CD14-positive monocyte (primary cell): ENCODE data around the gene PLXDC2. TPM values are rescaled to one million over a fixed set of nuclear protein-coding genes. Genes with fewer than 3 reads are reported as not detected.
A peak's percentile ranks its signal among the peaks of the same experiment; 100 is the strongest.

ENCODE experiments used
- DNase-seq, 3 donors: peaks; one replicate each; pipeline ENCODE4 v3.0.0-alpha.2; 2011 to 2022
- H2AFZ ChIP-seq: 2 replicates; pipeline ENCODE4 v1.6.0; 2012; ENCODE audit warnings: mild to moderate bottlenecking, low read depth, low read length, inconsistent platforms; ENCODE audit not compliant: insufficient read depth, poor library complexity, severe bottlenecking
- H3K27ac ChIP-seq, 2 donors: 1 replicate in 1 of 2; 2 replicates in 1 of 2; pipeline ENCODE4 v1.5.1; 2012 to 2013; ENCODE audit warnings: low read length in 2 of 2, control low read depth in 1 of 2, inconsistent platforms in 1 of 2, low read depth in 1 of 2, mild to moderate bottlenecking in 1 of 2
- H3K27me3 ChIP-seq, 2 donors: one replicate each; pipeline versions ENCODE4 v1.6.0 to v1.6.1; 2011 to 2013; ENCODE audit warnings: low read length in 2 of 2; ENCODE audit not compliant: control insufficient read depth in 2 of 2, insufficient read depth in 2 of 2
- H3K36me3 ChIP-seq, 2 donors: replicated peaks in 1 of 2; 1 replicate in 1 of 2; 2 replicates in 1 of 2; pipeline versions ENCODE4 v1.5.1 to v1.6.1; 2012 to 2013; ENCODE audit warnings: low read length in 2 of 2, control low read depth in 1 of 2, inconsistent platforms in 1 of 2, mild to moderate bottlenecking in 1 of 2; ENCODE audit not compliant: insufficient read depth in 2 of 2, control insufficient read depth in 1 of 2
- H3K4me1 ChIP-seq, 2 donors: 1 replicate in 1 of 2; 2 replicates in 1 of 2; pipeline versions ENCODE4 v1.5.1 to v1.6.1; 2012 to 2013; ENCODE audit warnings: low read length in 2 of 2, control low read depth in 1 of 2, inconsistent platforms in 1 of 2, mild to moderate bottlenecking in 1 of 2, moderate library complexity in 1 of 2; ENCODE audit not compliant: insufficient read depth in 2 of 2, control insufficient read depth in 1 of 2
- H3K4me2 ChIP-seq: replicated peaks from 2 replicates; pipeline ENCODE3; 2012; ENCODE audit warnings: low read length, moderate library complexity, mild to moderate bottlenecking; ENCODE audit not compliant: poor library complexity, severe bottlenecking; ENCODE audit errors: extremely low read depth
- H3K4me3 ChIP-seq, 3 experiments: fragments of 200-600 bp in 1 of 3; sonication (generic) in 1 of 3; replicated peaks in 1 of 3; 1 replicate in 2 of 3; 2 replicates in 1 of 3; pipeline ENCODE4 v1.5.1; 2011 to 2013; ENCODE audit warnings: low read length in 3 of 3, mild to moderate bottlenecking in 3 of 3, control low read depth in 2 of 3, low read depth in 2 of 3, inconsistent platforms in 1 of 3, moderate library complexity in 1 of 3
- H3K79me2 ChIP-seq: 2 replicates; pipeline ENCODE4 v1.6.0; 2012; ENCODE audit warnings: mild to moderate bottlenecking, control low read depth, inconsistent platforms, low read length, moderate library complexity; ENCODE audit not compliant: insufficient read depth
- H3K9ac ChIP-seq: 2 replicates; pipeline ENCODE4 v1.6.0; 2017; ENCODE audit warnings: low read length, mild to moderate bottlenecking; ENCODE audit not compliant: insufficient read depth, poor library complexity, severe bottlenecking
- H3K9me3 ChIP-seq, 2 donors: replicated peaks in 1 of 2; 1 replicate in 1 of 2; 2 replicates in 1 of 2; pipeline versions ENCODE4 v1.5.1 to v1.6.1; 2012 to 2013; ENCODE audit warnings: low read length in 2 of 2, control low read depth in 1 of 2; ENCODE audit not compliant: control insufficient read depth in 1 of 2, insufficient read depth in 1 of 2
- H4K20me1 ChIP-seq: 2 replicates; pipeline ENCODE4 v1.6.0; 2012; ENCODE audit warnings: mild to moderate bottlenecking, low read length, control low read depth, moderate library complexity; ENCODE audit not compliant: insufficient read depth
- H3K27ac Mint-ChIP-seq, 7 donors: one replicate each; pipeline ENCODE4 v1.8.0; 2020; ENCODE audit warnings: mild to moderate bottlenecking in 7 of 7, mixed read lengths in 7 of 7, moderate library complexity in 6 of 7, inconsistent platforms in 2 of 7
- H3K27me3 Mint-ChIP-seq, 3 donors: one replicate each; pipeline ENCODE4 v1.8.0; 2021 to 2022; ENCODE audit warnings: low read depth in 3 of 3, mild to moderate bottlenecking in 3 of 3, mixed read lengths in 3 of 3, moderate library complexity in 3 of 3, inconsistent platforms in 1 of 3
- H3K36me3 Mint-ChIP-seq, 2 donors: one replicate each; pipeline ENCODE4 v1.8.0; 2020; ENCODE audit warnings: mixed read lengths in 2 of 2, inconsistent platforms in 1 of 2, mild to moderate bottlenecking in 1 of 2
- H3K4me1 Mint-ChIP-seq: one replicate; pipeline ENCODE4 v1.8.0; 2020; ENCODE audit warnings: mild to moderate bottlenecking, mixed read lengths
- H3K4me3 Mint-ChIP-seq, 2 donors: one replicate each; pipeline ENCODE4 v1.8.0; 2020; ENCODE audit warnings: mild to moderate bottlenecking in 2 of 2, mixed read lengths in 2 of 2, moderate library complexity in 1 of 2
- H3K9me3 Mint-ChIP-seq, 7 donors: one replicate each; pipeline ENCODE4 v1.8.0; 2020 to 2022; ENCODE audit warnings: mixed read lengths in 7 of 7, mild to moderate bottlenecking in 6 of 7, moderate library complexity in 6 of 7, inconsistent platforms in 2 of 7
- whole genome bisulfite sequencing: methylation state at CpG from one replicate; pipeline ENCODE4 v1.1.5; 2013; ENCODE audit warnings: missing lambda C conversion rate; ENCODE audit not compliant: insufficient coverage; 5-methylcytosine and 5-hydroxymethylcytosine counted together
- intact Hi-C, 2 donors: fragments of 100-400 bp; cut with micrococcal nuclease; formaldehyde crosslinking; loops; one replicate each; pipeline versions ENCODE4 v1.15.0 to v1.15.1; 2023
- polyA plus RNA-seq, 3 donors: library from polyadenylated mRNA; depleted of rRNA in 1 of 3; unstranded in 2 of 3; stranded (reverse) in 1 of 3; fragments of 300-500 nt in 2 of 3; fragments of >200 nt in 1 of 3; fragmentation: Illumina TruSeq in 2 of 3; gene quantifications; 1 replicate in 2 of 3; 2 replicates in 1 of 3; pipeline ENCODE4 v1.2.3, GENCODE V29; 2012 to 2021
- TF ChIP-seq, protein P1 (sequence below): fragments of 200-600 bp; IDR thresholded peaks from one replicate; pipeline ENCODE4 v1.8.0; 2022; ENCODE audit warnings: antibody characterized with exemption, mild to moderate bottlenecking

Gene PLXDC2
- polyA plus RNA-seq, 3 donors = 37.5 to 128 (median 93.6) TPM

GRCh38 chr10:20110125-20111100 is 294.2 kb downstream of the PLXDC2 start:
- Histone ChIP-seq H3K27ac (no peak overlapping the region), H4K20me1 (peaks cover 73% of the 10 kb centered on the region), H3K9ac (no peak overlapping the region), H3K36me3 (peaks cover 0 to 55% of the 10 kb centered on the region in 2 donors), H3K27me3 (no peaks in the 10 kb centered on the region), H2AFZ (no peak overlapping the region), H3K79me2 (no peaks in the 10 kb centered on the region), H3K4me3 (no peak overlapping the region), H3K4me1 (no peaks in the 10 kb centered on the region), H3K9me3 (no peaks in the 10 kb centered on the region), H3K4me2 (no peak overlapping the region)
- intact Hi-C loops = no loop called here
- WGBS = 97% methylated on average over 6 of the region's 7 CpGs
- Mint-ChIP-seq H3K36me3 (peaks cover 35 to 46% of the 10 kb centered on the region in 2 donors), H3K27ac (no peak overlapping the region), H3K9me3 (peaks cover 0 to 4% (median 0%) of the 10 kb centered on the region in 7 donors), H3K27me3 (no peaks in the 10 kb centered on the region), H3K4me3 (no peak overlapping the region), H3K4me1 (no peaks in the 10 kb centered on the region)
- no peak for DNase-seq
- TF ChIP-seq, protein P1, sequence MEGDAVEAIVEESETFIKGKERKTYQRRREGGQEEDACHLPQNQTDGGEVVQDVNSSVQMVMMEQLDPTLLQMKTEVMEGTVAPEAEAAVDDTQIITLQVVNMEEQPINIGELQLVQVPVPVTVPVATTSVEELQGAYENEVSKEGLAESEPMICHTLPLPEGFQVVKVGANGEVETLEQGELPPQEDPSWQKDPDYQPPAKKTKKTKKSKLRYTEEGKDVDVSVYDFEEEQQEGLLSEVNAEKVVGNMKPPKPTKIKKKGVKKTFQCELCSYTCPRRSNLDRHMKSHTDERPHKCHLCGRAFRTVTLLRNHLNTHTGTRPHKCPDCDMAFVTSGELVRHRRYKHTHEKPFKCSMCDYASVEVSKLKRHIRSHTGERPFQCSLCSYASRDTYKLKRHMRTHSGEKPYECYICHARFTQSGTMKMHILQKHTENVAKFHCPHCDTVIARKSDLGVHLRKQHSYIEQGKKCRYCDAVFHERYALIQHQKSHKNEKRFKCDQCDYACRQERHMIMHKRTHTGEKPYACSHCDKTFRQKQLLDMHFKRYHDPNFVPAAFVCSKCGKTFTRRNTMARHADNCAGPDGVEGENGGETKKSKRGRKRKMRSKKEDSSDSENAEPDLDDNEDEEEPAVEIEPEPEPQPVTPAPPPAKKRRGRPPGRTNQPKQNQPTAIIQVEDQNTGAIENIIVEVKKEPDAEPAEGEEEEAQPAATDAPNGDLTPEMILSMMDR = no peak

DNA sequence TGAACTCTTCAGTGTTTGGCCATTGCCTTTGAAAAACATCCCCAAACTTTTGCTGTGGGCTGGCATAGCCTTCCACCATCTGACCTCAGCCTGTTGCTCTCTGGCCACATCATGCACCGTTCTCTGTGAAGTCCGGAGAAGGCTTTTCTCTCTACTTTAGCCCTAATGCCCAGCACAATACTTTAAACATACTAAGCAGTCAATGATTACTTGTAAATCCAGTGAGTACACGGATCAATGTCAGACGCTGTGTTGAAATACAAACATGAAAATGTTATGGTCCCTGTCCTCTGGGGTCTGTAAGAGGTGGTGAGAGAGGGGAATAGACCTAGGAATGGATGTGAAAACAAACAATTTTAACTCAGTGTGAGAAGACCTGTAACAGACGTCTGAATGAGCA is 297.9 kb downstream of the PLXDC2 start:
- Histone ChIP-seq H3K4me1 (no peaks in the 10 kb centered on the region), H3K4me2 (no peak overlapping the region), H4K20me1 (peaks cover 80% of the 10 kb centered on the region), H3K27me3 (no peaks in the 10 kb centered on the region), H3K4me3 (no peak overlapping the region), H3K79me2 (no peaks in the 10 kb centered on the region), H3K9me3 (no peaks in the 10 kb centered on the region), H3K27ac (no peak overlapping the region), H3K9ac (no peak overlapping the region), H3K36me3 (peaks cover 0 to 43% of the 10 kb centered on the region in 2 donors), H2AFZ (no peak overlapping the region)
- no peak for DNase-seq
- TF ChIP-seq, protein P1 = no peak
- Mint-ChIP-seq H3K4me3 (no peak overlapping the region), H3K4me1 (peaks cover 5% of the 10 kb centered on the region), H3K27me3 (no peaks in the 10 kb centered on the region), H3K27ac (peak overlapping the region in 3 of 7 donors; percentile 13 to 77 (median 30)), H3K36me3 (peaks cover 23 to 43% of the 10 kb centered on the region in 2 donors), H3K9me3 (peaks cover 0 to 4% (median 0%) of the 10 kb centered on the region in 7 donors)
- 65% methylated on average over 2 of the region's 5 CpGs for WGBS
- intact Hi-C loops = no loop called here
